HepG2 (cell line): Measurements from ENCODE around the gene CAMTA1. TPM values are rescaled to one million over a fixed set of nuclear protein-coding genes. Genes with fewer than 3 reads are reported as not detected.

Source experiments
- EED ChIP-seq: sonication (generic); formaldehyde crosslinking; IDR thresholded peaks from 2 replicates; pipeline ENCODE4 v1.5.0; 2020; ENCODE audit warnings: mild to moderate bottlenecking, missing genetic modification reagents
- ELF3 ChIP-seq: IDR thresholded peaks from 2 replicates; pipeline ENCODE4 v1.6.1; 2016; ENCODE audit warnings: missing genetic modification reagents, missing compliant biosample characterization
- ERF ChIP-seq: IDR thresholded peaks from 2 replicates; pipeline ENCODE4 v1.6.1; 2018; ENCODE audit warnings: missing biosample characterization, missing genetic modification reagents
- HDAC1 ChIP-seq: sonication (generic); formaldehyde crosslinking; IDR thresholded peaks from 2 replicates; pipeline ENCODE4 v1.5.1; 2020; ENCODE audit warnings: mild to moderate bottlenecking, missing genetic modification reagents
- KMT2A ChIP-seq: sonication (generic); formaldehyde crosslinking; IDR thresholded peaks from 2 replicates; pipeline ENCODE4 v1.4.0; 2020; ENCODE audit warnings: missing genetic modification reagents
- MEF2D ChIP-seq: sonication (generic); formaldehyde crosslinking; IDR thresholded peaks from 2 replicates; pipeline ENCODE4 v1.5.1; 2020; ENCODE audit warnings: mild to moderate bottlenecking, missing genetic modification reagents
- MTA1 ChIP-seq: sonication (generic); formaldehyde crosslinking; IDR thresholded peaks from 2 replicates; pipeline ENCODE4 v1.4.0; 2020; ENCODE audit warnings: missing genetic modification reagents, mild to moderate bottlenecking, borderline replicate concordance
- MTA3 ChIP-seq: sonication (generic); formaldehyde crosslinking; IDR thresholded peaks from 2 replicates; pipeline ENCODE4 v1.4.0; 2020; ENCODE audit warnings: missing genetic modification reagents
- PITX1 ChIP-seq: sonication (generic); formaldehyde crosslinking; IDR thresholded peaks from 2 replicates; pipeline ENCODE4 v1.5.1; 2020; ENCODE audit warnings: mild to moderate bottlenecking, missing genetic modification reagents
- RFX5 ChIP-seq: IDR thresholded peaks from 2 replicates; pipeline ENCODE4 v1.6.1; 2011; ENCODE audit warnings: low read depth, low read length, improper control_type of control experiment
- SNAPC5 ChIP-seq: sonication (generic); formaldehyde crosslinking; IDR thresholded peaks from 2 replicates; pipeline ENCODE4 v1.8.1; 2023; ENCODE audit warnings: mild to moderate bottlenecking, missing genetic modification reagents, borderline replicate concordance
- SPEN ChIP-seq: sonication (generic); formaldehyde crosslinking; IDR thresholded peaks from 2 replicates; pipeline ENCODE4 v1.5.1; 2020; ENCODE audit warnings: low read depth, mild to moderate bottlenecking, missing genetic modification reagents
- TBX2 ChIP-seq: sonication (generic); formaldehyde crosslinking; IDR thresholded peaks from 2 replicates; pipeline ENCODE4 v1.5.0; 2020; ENCODE audit warnings: missing genetic modification reagents, mild to moderate bottlenecking, borderline replicate concordance
- ZBTB20 ChIP-seq: sonication (generic); formaldehyde crosslinking; IDR thresholded peaks from 2 replicates; pipeline ENCODE4 v1.8.1; 2023; ENCODE audit warnings: missing genetic modification reagents, low read depth, mild to moderate bottlenecking, borderline replicate concordance
- ZBTB25 ChIP-seq: IDR thresholded peaks from 2 replicates; pipeline ENCODE4 v1.6.1; 2018; ENCODE audit warnings: missing genetic modification reagents
- ZNF160 ChIP-seq: sonication (generic); formaldehyde crosslinking; IDR thresholded peaks from 2 replicates; pipeline ENCODE4 v1.8.0; 2022; ENCODE audit warnings: mild to moderate bottlenecking, inconsistent platforms, missing genetic modification reagents
- ZNF3 ChIP-seq: IDR thresholded peaks from 2 replicates; pipeline ENCODE4 v1.7.0; 2017; ENCODE audit warnings: inconsistent platforms
- ZNF30 ChIP-seq: sonication (generic); formaldehyde crosslinking; IDR thresholded peaks from 2 replicates; pipeline ENCODE4 v1.5.0; 2020; ENCODE audit warnings: mild to moderate bottlenecking, missing genetic modification reagents
- ZNF530 ChIP-seq: sonication (generic); formaldehyde crosslinking; IDR thresholded peaks from 2 replicates; pipeline ENCODE4 v1.5.0; 2020; ENCODE audit warnings: low read depth, mild to moderate bottlenecking, missing genetic modification reagents
- polyA plus RNA-seq, 8 experiments: library from polyadenylated mRNA; depleted of rRNA in 3 of 8; stranded (reverse) in 7 of 8; unstranded in 1 of 8; fragments of >200 nt; fragmentation: Illumina TruSeq in 4 of 8; extraction: Trizol in 4 of 8; gene quantifications; 2 replicates each; pipeline versions ENCODE4 v1.2.1 to v1.2.3, GENCODE V29; 2011 to 2016; ENCODE audit warnings: low read depth in 4 of 8, missing spikeins in 1 of 8, mixed read lengths in 1 of 8; ENCODE audit not compliant: insufficient read depth in 1 of 8
- total RNA-seq, 5 experiments: library from RNA; depleted of rRNA; stranded (reverse); fragments of >200 nt; fragmentation: Illumina TruSeq; extraction: Trizol; gene quantifications; 2 replicates each; pipeline ENCODE4 v1.2.3, GENCODE V29; 2016; ENCODE audit warnings: low read depth in 1 of 5
- TF ChIP-seq, protein P1 (sequence below): sonication (generic); formaldehyde crosslinking; IDR thresholded peaks from 2 replicates; pipeline ENCODE4 v1.4.0; 2020; ENCODE audit warnings: mild to moderate bottlenecking, missing genetic modification reagents
- TF ChIP-seq, protein P2 (sequence below): sonication (generic); formaldehyde crosslinking; IDR thresholded peaks from 2 replicates; pipeline ENCODE4 v1.5.1; 2020; ENCODE audit warnings: mild to moderate bottlenecking, missing genetic modification reagents, borderline replicate concordance
- TF ChIP-seq, protein P3 (sequence below): sonication (generic); formaldehyde crosslinking; IDR thresholded peaks from 2 replicates; pipeline ENCODE4 v1.5.0; 2020; ENCODE audit warnings: mild to moderate bottlenecking, missing genetic modification reagents

Gene CAMTA1
- total and polyA plus RNA-seq, 2 of the 13 experiments (the other 11 are each of a cell fraction or from before 2014, with no cell fraction given) = 25.0 to 36.4 TPM

GRCh38 chr1:7678491-7679158 lies 893.4 kb downstream of the CAMTA1 start (continued):
- TF ChIP-seq MEF2D (CRISPR knock-in tag) (no peak), TBX2 (CRISPR knock-in tag) (peak; percentile 71), ZNF30 (CRISPR knock-in tag) (no peak), SNAPC5 (CRISPR knock-in tag) (no peak), ZBTB25 (CRISPR knock-in tag) (no peak), RFX5 (no peak), MTA1 (peak; percentile 66; the same call in 1 of the 2 replicates), SPEN (no peak), ZNF160 (CRISPR knock-in tag) (no peak), ERF (CRISPR knock-in tag) (0 out of 2 replicates have a peak, but pooled peaks have one; percentile 39), EED (CRISPR knock-in tag) (no peak), ZBTB20 (peak; percentile 32; the same call in 1 of the 2 replicates), ZNF3 (CRISPR knock-in tag) (no peak), KMT2A (CRISPR knock-in tag) (no peak), MTA3 (no peak), ZNF530 (CRISPR knock-in tag) (no peak), PITX1 (CRISPR knock-in tag) (peak; percentile 75; the same call in 1 of the 2 replicates), ELF3 (CRISPR knock-in tag) (peak; percentile 62; the same call in 1 of the 2 replicates), HDAC1 (peak; percentile 81)
- TF ChIP-seq, protein P1, sequence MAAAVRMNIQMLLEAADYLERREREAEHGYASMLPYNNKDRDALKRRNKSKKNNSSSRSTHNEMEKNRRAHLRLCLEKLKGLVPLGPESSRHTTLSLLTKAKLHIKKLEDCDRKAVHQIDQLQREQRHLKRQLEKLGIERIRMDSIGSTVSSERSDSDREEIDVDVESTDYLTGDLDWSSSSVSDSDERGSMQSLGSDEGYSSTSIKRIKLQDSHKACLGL = no peak
- TF ChIP-seq, protein P2, sequence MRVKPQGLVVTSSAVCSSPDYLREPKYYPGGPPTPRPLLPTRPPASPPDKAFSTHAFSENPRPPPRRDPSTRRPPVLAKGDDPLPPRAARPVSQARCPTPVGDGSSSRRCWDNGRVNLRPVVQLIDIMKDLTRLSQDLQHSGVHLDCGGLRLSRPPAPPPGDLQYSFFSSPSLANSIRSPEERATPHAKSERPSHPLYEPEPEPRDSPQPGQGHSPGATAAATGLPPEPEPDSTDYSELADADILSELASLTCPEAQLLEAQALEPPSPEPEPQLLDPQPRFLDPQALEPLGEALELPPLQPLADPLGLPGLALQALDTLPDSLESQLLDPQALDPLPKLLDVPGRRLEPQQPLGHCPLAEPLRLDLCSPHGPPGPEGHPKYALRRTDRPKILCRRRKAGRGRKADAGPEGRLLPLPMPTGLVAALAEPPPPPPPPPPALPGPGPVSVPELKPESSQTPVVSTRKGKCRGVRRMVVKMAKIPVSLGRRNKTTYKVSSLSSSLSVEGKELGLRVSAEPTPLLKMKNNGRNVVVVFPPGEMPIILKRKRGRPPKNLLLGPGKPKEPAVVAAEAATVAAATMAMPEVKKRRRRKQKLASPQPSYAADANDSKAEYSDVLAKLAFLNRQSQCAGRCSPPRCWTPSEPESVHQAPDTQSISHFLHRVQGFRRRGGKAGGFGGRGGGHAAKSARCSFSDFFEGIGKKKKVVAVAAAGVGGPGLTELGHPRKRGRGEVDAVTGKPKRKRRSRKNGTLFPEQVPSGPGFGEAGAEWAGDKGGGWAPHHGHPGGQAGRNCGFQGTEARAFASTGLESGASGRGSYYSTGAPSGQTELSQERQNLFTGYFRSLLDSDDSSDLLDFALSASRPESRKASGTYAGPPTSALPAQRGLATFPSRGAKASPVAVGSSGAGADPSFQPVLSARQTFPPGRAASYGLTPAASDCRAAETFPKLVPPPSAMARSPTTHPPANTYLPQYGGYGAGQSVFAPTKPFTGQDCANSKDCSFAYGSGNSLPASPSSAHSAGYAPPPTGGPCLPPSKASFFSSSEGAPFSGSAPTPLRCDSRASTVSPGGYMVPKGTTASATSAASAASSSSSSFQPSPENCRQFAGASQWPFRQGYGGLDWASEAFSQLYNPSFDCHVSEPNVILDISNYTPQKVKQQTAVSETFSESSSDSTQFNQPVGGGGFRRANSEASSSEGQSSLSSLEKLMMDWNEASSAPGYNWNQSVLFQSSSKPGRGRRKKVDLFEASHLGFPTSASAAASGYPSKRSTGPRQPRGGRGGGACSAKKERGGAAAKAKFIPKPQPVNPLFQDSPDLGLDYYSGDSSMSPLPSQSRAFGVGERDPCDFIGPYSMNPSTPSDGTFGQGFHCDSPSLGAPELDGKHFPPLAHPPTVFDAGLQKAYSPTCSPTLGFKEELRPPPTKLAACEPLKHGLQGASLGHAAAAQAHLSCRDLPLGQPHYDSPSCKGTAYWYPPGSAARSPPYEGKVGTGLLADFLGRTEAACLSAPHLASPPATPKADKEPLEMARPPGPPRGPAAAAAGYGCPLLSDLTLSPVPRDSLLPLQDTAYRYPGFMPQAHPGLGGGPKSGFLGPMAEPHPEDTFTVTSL (CRISPR knock-in tag) = 0 out of 2 replicates have a peak, but pooled peaks have one; percentile 13
- TF ChIP-seq, protein P3, sequence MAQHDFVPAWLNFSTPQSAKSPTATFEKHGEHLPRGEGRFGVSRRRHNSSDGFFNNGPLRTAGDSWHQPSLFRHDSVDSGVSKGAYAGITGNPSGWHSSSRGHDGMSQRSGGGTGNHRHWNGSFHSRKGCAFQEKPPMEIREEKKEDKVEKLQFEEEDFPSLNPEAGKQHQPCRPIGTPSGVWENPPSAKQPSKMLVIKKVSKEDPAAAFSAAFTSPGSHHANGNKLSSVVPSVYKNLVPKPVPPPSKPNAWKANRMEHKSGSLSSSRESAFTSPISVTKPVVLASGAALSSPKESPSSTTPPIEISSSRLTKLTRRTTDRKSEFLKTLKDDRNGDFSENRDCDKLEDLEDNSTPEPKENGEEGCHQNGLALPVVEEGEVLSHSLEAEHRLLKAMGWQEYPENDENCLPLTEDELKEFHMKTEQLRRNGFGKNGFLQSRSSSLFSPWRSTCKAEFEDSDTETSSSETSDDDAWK = no peak
